ENCODE measurements around the gene U2SURP.

The U2SURP gene

GRCh38 chr3:143090976-143091837, 89.8 kb downstream of the U2SURP start:
- Histone ChIP-seq H3K4me2 (ENCODE audit: low read length) (no peak overlapping the region), H3K4me3 (ENCODE audit: low read depth, low read length) (no peak overlapping the region), H3K27ac (no peak overlapping the region), H3K36me3 (ENCODE audit: control insufficient read depth, insufficient read depth, low read length) (no peaks in the 10 kb centered on the region), H2AFZ (no peak overlapping the region), H3K9me3 (ENCODE audit: control insufficient read depth, low read length) (no peaks in the 10 kb centered on the region), H3K4me1 (no peaks in the 10 kb centered on the region), H3K9ac (no peak overlapping the region), H3K27me3 (ENCODE audit: control insufficient read depth, insufficient read depth, low read length) (no peaks in the 10 kb centered on the region), H3K79me2 (no peaks in the 10 kb centered on the region)
- TF ChIP-seq, protein P1, sequence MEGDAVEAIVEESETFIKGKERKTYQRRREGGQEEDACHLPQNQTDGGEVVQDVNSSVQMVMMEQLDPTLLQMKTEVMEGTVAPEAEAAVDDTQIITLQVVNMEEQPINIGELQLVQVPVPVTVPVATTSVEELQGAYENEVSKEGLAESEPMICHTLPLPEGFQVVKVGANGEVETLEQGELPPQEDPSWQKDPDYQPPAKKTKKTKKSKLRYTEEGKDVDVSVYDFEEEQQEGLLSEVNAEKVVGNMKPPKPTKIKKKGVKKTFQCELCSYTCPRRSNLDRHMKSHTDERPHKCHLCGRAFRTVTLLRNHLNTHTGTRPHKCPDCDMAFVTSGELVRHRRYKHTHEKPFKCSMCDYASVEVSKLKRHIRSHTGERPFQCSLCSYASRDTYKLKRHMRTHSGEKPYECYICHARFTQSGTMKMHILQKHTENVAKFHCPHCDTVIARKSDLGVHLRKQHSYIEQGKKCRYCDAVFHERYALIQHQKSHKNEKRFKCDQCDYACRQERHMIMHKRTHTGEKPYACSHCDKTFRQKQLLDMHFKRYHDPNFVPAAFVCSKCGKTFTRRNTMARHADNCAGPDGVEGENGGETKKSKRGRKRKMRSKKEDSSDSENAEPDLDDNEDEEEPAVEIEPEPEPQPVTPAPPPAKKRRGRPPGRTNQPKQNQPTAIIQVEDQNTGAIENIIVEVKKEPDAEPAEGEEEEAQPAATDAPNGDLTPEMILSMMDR (IDR thresholded peaks at IDR 0.05) = no peak

GRCh38 chr3:143092191-143092590, 90.8 kb downstream of the U2SURP start:
- Histone ChIP-seq H2AFZ (no peak overlapping the region), H3K4me2 (ENCODE audit: low read length) (no peak overlapping the region), H3K9me3 (ENCODE audit: control insufficient read depth, low read length) (no peaks in the 10 kb centered on the region), H3K4me1 (no peaks in the 10 kb centered on the region), H3K27ac (no peak overlapping the region), H3K27me3 (ENCODE audit: control insufficient read depth, insufficient read depth, low read length) (no peaks in the 10 kb centered on the region), H3K79me2 (no peaks in the 10 kb centered on the region), H3K36me3 (ENCODE audit: control insufficient read depth, insufficient read depth, low read length) (no peaks in the 10 kb centered on the region), H3K4me3 (ENCODE audit: low read depth, low read length) (no peak overlapping the region), H3K9ac (no peak overlapping the region)
- TF ChIP-seq, protein P1 (IDR thresholded peaks at IDR 0.05) = no peak

DNA sequence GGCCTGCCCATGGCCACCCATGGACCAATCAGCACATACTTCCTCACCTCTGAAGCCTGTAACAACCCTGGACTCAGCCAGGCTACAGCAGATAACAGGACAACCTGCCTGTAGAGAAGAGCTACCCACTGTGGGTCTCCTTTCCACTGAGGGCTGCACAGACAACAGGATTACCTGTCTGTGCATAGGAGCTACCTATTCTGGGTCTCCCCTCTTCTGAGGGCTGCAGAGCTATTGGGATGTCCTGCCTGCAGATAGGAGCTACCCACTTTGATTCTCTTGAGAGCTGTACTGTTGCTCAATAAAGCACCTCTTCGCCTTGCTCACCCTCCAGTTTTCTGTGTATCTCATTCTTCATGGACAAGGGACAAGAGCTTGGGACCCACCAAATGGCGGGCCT, 94.4 kb downstream of the U2SURP start:
- Histone ChIP-seq H3K9me3 (ENCODE audit: control insufficient read depth, low read length) (no peaks in the 10 kb centered on the region), H3K4me2 (ENCODE audit: low read length) (no peak overlapping the region), H3K27ac (no peak overlapping the region), H3K9ac (no peak overlapping the region), H2AFZ (no peak overlapping the region), H3K27me3 (ENCODE audit: control insufficient read depth, insufficient read depth, low read length) (no peaks in the 10 kb centered on the region), H3K4me1 (no peaks in the 10 kb centered on the region), H3K4me3 (ENCODE audit: low read depth, low read length) (no peak overlapping the region), H3K79me2 (no peaks in the 10 kb centered on the region), H3K36me3 (ENCODE audit: control insufficient read depth, insufficient read depth, low read length) (no peaks in the 10 kb centered on the region)
- TF ChIP-seq, protein P1 (IDR thresholded peaks at IDR 0.05) = no peak

DNA sequence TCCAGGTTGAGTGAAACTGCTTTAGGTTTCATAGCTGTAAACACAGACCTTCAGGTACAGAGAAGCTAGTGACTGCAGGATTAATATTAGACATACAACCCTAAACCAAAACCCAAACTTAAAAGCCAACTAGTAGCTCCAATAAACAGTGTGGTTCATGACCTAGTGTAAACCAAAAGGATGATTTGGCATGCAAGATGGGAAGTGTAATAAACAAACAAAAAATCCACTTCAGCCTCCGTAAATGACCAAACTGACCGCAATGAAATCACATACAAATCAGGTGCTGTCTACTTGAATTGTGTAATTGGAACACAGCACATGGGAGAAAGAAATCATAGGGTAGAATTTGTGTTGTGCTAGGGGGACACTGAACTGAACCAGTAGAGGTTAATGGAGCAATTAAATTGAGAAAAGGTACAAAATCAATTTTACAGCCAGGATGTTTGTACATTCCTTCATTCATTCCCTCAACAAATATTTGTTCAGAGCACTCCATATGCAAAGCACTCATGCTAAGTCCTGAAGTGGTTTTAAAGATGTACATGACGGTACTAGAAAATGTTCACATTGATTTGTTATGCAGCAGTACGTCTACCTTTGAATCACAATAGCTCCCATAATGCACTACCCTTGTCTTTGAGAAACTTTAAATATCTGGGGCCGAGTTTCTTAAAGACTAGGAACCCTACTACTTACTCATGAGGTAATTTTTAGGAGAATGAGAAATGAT, 96.8 kb downstream of the U2SURP start:
- TF ChIP-seq, protein P1 (IDR thresholded peaks at IDR 0.05) = no peak
- H3K4me1 ChIP-seq = no peaks in the 10 kb centered on the region
- H3K9ac ChIP-seq = no peak overlapping the region
- no peak overlapping the region for H3K27ac ChIP-seq
- no peaks in the 10 kb centered on the region for H3K9me3 ChIP-seq (ENCODE audit: control insufficient read depth, low read length)
- no peak overlapping the region for H3K4me3 ChIP-seq (ENCODE audit: low read depth, low read length)
- H3K4me2 ChIP-seq (ENCODE audit: low read length) = no peak overlapping the region
- H3K79me2 ChIP-seq = no peaks in the 10 kb centered on the region
- no peaks in the 10 kb centered on the region for H3K36me3 ChIP-seq (ENCODE audit: control insufficient read depth, insufficient read depth, low read length)
- no peaks in the 10 kb centered on the region for H3K27me3 ChIP-seq (ENCODE audit: control insufficient read depth, insufficient read depth, low read length)
- H2AFZ ChIP-seq = no peak overlapping the region

All from parathyroid adenoma (tissue), 2 donors.